Activated CD4-positive, alpha-beta T cell treated with anti-CD3 and anti-CD28 coated beads for 4 hours (primary cell): ENCODE measurements around the gene SYNPO.
A peak's percentile ranks its signal among the peaks of the same experiment; 100 is the strongest.

ENCODE experiments used
- DNase-seq, 2 donors: peaks; one replicate each; pipeline ENCODE4 v3.0.0-alpha.2; 2020

The SYNPO gene

DNA sequence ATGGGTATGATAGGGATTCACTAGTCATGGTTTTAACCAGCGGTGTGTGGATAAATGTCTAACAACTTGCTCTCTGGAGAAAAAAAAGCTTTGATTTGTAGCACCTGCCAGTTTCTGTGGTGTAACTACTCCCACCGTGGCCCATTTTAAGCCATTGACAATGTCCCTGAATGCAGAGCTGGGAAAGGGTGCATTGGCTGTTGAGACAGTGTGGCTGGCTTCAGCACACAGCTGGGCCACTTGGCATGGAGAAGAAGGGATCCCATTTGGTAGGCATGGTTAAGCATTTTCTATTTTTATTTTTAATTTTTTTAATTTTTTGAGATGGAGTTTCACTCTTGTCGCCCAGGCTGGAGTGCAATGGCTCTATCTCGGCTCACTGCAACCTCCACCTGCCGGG, 31.5 kb upstream of the SYNPO start:
- DNase-seq: no peak

DNA sequence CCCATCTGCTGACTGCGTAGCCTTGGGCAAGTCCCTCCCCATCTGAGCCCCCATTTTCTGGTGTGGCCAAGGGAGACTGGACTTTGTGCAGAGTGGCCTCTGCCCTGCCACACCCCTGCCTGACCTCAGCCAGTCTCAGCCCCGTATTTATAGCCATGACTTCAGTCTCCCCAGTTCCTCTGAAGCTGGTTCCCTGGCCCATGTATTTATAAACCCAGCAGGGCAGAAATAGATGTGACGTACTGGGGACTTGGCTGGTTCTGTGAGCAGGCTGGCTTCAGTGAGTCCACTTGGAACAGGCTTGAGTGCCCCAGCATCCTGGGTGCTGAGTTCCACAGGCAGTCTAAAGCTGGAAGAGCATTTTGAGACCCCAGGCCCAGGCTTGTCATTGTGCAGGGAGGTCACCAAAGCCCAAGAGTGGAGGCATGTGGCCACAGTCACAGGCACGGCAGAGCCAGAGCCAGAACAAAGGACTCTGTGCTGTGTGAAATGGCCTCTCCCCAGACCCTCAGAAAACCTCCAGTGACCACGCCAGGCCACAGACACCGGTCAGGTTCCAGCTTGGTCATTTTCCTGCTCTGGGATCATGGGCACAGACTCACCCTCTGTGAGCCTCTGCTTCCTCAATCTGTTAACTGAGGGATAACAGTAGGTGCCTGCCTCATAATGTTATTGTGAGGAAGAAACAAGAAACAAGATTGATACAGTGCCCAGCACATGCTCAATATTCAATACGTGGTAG, 30.4 kb upstream of the SYNPO start:
- no peak for DNase-seq

DNA sequence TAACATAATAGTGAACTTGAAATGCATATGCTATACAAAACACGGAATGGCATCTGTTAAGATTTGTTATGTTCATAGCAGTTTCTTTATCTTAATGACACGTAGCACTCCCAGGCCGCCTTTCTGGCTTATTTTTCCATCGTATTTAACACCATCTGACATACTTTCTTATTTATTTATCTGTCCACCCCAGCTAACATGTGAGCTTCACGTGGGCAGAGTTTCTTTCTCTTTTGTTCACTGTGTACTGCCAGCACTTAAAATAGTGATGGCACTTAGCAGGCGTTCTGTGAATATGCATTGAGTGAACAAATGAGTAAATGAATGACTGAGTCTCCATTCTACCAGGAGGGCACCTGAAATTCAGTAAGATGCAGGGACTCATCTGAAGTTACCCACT, 29.4 kb upstream of the SYNPO start:
- DNase-seq: no peak

DNA sequence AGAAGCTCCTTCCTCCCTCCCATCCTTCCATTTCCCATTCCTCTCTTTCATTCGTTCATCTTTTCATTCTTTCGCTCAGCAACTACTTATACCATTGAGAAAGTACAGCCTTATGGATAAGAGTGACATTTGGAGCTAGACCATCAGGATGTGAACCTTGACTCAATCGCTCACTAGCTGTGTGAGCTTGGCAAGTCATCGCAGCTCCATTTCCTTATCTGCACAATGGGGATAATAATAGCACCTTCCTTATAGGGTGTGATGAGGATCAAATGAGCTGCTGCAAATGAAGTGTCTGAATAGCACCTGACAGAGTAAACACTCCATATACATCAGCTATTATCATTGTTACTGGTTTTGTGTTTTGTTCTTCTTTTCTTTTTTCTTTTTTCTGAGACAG, 28.1 kb upstream of the SYNPO start:
- no peak for DNase-seq

DNA sequence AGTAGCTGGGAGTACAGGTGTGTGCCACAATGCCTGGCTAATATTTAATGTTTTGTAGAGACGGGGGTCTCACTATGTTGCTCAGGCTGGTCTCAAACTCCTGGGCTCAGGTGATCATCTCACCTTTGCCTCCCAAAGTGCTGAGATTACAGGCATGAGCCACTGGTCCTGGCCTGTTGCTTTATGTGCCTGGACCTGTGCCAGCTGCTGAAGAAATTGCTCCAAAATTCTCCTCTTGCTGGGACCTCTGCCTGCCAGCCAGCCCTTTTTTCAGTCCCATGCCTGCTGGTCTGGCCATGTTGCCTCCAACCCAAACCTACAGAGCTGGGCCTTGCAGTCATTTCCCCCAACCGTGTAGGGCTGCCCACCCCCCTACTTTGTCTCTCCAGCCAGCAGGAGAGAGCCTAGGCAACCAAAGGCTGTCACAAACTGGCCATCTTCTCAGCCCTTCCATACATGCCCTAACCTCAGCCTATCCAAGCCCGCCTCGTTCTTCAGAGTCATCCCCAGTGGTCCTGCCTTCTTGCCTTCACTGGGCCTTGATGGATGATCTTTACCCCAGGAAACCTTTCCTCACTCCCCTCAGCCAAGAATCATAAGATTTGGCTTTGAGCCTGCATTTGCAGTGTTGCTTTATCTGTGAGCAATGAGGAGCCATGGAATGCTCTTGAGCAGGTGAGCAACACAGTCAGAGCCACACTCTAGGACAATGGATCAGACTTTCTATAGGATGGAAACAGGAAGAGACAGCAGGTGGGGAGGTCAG, 27.4 kb upstream of the SYNPO start:
- DNase-seq: no peak

DNA sequence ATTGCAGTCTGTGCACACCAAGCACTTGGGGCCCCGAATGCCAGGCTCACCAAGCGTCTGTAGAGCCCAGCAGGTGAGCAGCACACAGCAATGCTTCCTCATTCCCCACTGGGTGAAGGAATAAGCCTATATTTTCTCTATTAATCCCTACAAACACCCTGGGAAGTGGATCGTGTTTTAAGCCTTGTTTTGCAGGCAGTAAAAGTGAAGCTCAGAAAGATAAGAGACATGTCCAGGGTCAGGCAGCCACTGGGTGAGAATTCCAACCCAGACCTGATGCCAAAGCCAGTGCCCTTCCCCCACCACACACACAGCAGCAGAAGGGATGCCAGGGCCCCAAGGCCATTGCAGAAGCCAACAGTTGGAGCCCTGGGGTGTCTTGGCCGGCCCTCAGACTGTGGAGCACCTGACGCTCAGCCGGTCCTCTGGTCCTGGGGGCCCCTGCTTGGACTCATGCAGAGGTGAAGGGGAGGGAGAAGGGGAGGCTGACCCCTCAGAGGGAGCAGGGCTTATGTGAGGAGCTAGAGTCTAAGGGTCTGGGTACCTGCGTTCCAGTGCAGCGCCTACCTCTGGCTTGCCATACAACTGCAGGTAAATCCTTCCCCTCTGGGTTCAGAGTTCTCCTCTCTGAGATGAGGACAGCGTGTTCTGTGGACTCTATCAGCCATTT, 26.3 kb upstream of the SYNPO start:
- no peak for DNase-seq

DNA sequence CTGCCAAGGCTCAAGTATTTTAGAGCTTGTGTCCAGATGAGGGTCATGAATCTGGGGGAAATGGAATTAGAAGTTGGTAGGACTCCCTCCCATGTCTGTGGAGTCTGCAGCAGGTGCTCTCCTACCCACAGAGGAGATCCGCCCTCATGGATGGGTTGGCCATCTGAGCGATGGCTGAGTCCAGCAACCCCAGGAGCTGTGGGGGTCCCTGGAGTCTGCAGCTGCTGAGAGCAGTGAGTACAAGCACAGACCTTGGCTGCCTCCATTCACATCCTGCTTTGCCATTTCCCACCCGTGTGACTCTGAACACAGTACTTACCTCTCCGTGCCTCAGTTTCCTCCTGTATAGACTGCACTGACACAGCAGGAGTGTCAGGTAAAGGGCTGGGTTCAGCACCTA, 25.8 kb upstream of the SYNPO start:
- no peak for DNase-seq

DNA sequence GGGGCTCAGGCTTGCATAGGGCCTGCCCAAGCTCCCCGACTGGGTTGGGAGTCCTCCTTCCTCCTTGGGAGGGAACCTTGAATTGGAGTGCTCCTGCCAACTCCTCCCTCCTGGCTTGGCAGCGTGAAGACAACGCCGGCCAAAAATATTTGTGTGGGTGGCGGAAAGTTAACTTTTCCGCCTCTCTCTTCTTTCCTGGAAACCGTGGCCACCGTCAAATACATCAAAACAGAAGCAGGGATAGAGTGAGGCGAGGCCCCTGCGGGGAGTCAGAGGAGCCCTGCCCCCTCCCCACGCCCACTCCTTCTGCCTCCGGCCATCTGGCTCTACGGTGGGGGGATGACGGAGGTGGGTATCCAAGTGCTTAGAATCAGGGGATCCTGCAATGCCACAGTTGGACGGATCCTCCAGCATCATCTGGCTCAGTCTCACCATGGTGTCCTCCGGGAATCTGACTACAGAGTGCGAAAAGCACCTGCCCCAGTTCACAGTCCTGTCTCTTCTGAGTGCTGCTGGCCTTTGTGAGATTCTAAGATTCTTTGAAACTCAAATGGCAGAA, 25.2 kb upstream of the SYNPO start:
- no peak for DNase-seq

DNA sequence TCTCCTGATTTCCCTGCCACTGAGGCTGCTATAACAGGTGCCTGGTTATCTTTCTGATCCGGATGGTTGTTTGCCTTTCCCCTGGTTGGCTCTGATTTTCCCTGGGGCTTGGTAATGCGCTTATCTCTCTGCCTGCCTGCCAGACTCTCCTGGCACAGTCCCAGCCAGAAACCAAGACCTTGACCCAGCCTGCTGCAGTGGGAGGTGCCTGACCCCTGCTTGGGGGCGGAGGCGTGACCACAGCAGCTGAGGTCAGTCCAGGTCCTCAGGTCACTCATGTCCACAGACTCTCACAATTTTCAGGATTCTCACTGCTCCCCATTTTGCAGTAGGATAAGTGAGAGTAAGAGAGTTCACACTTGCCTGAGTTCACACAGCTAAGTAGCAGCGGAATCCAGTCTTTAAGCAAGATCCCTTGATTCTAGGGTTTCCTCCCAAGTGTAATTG, 24.4 kb upstream of the SYNPO start:
- DNase-seq: no peak

DNA sequence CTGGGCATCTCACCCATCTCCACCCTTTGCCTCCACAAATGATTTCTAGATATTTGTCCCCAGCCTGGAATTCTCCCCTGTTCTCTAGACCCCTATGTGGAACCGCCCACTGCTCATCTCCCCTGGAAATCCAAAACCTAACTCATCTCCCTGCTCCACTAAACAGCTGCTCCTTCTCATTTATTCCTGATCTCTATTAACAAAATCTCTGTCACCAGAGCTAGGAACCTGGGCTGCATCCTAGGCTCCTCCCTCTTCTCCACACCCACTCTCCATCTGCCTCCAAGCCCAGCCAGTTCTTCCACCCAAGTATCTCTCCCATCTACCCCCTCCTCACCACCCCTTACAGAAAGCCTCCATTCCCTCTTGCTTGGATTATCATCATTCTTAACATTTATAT, 24.0 kb upstream of the SYNPO start:
- no peak for DNase-seq

DNA sequence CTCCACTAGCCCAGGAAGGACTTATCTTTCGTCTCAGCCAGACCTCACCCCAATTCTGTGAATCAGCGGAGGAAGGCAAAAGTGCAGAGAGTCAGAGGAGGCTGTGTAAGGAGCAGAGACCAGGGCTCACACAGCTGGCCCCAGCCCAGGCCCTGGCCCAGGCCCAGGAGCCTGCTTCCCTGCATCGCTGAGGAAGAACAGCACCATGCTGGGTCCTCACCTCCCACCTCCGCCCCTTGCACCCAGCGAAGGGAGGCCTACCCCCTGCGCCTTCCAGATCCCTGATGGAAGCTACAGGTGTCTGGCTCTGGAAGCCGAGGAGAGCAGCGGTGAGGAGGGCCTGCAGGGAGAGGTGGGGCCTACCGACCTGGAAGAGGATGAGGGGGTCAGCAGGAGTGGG, 22.3 kb upstream of the SYNPO start:
- DNase-seq: no peak

DNA sequence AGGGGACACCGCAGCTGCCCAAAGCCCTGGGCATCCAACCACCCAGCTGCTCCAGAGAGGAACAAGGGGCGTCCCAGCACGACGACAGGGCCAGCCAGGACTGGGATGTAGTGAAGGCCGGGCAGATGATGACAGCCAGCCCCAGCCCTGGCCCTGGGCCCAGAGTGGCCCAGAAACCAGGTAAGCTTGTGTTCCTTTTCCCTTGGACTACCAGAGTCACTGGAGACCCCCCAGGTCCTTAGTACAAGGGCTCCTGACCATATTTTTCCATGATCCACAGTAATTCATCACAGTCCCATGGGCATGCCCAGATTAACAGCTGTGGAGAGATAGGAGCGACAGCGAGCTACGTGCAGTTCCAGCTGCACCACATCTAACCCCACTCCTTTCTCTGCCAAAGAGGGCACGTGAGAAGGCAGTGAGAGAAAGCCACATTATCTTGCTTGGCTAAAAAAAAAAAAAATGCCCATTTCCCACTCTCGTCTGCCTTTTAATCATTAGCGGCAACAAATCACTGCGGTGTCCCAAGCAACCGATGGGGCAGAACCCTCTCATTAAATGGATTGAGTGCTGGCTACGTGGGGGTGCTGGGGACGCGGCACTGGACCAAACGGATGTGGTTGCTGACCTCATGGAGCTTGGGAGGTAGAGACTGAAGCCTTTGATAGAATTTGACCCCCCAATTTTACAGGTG, 21.7 kb upstream of the SYNPO start:
- DNase-seq: no peak

DNA sequence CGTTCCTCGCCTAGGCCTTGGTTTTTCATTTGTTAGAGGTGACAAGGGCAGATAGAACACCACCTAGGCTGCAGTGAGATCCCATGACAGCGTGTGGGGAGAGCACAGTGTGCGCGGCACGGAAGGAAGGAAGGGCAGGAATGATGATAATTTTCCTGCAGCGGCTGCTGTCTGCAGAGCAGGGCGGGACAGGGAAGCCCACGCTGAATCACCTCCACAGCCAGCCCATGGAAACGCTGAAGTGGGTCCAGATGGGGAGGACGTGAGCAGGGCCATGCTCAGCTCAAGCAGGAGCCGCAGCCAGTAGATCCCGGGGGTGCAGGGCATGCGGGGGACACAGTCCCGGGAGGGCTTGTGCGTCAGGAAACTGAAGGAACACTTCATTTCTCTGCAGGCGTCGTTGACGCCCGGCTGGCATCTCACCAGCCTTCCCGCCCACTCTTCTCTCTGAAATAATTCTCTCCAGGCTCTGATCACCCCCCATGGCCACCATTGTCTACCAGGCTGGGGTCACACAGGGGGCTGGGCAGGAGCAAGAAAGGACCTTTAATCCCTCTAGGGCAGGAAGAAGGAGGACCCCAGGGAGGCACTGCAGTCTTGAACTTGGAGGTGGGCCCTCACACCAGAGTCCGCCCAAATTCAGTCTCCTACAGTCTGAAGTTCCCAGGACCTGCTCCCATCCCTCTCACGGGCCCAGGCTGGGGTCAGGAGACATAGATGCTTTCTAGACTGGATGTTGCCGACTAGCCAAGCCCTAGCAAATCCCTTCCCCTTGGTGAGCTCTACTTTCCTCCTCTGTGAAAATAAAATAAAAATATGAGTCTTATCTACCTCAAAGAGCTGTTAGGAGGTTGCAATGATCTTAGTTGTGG, 20.9 kb upstream of the SYNPO start:
- no peak for DNase-seq

DNA sequence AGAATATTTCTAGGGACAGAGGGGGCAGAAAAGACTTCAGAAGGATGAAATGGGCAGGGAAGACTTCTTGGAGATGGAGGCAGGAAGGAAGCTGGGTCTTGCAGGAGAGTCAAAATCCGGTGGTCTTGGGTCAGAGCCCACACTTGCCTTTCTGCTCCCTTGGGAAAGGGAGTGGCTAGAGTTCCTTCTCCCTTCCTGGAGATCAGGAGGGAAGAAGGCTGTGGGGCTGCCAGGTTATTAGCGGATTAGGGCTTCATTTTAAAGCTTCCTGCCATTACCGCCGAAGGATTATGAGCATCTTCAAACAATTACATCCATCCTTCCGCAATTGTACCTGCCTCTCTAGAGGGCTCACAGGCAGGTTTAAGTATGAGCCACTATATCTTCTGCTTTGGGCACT, 19.2 kb upstream of the SYNPO start:
- DNase-seq: no peak

DNA sequence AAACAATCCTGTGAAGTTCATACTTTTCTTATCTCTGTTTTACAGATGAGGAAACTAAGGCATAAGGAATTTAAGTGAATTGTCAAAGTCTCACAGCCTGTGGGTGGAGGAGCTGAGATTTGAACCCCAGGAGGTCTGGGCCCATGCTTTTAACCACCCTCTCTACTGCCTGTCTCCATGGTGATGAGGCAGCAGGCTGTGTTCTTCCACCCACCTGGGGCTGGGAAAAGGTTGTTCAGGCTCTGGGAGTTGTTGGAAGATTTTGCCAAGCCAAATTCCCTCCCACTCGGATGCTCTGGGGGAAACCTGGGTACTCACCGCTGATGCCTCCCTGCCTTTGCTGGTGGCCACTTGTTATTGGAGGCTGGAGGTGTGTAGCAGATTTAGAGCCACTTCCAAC, 18.3 kb upstream of the SYNPO start:
- DNase-seq: no peak

DNA sequence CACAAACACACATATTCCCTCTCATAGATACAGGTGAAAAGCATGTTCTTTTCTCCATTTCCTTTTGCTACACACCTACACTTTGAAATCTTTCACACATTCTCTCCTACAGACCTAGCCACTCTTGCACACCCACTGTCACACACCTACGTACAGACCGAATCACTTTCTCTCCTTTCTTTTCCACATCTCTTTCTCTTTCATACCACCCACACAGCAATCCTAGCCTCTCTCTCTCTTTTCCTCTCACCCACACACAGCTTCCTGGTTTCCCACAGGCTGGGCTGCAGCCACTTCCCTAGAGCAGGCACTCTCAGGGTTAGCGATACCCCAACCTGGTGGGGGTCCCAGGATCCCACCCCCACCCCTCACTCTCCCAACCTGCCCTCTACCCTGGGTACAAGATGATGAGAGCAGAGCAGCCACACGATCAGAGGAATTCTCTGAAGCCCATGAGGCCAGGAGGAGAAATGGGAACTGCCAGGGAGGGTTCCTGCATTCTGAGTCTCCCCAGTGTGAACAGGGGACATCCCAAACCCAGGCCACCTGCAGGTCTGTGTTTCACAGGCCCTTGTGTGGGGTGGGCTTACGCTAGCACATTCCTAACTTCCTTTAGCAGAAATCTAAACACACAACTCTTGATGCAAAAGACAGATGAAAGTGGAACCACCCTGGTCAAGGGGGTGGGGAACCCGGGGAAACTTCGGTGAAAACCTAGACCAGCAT, 17.1 kb upstream of the SYNPO start:
- DNase-seq: no peak

DNA sequence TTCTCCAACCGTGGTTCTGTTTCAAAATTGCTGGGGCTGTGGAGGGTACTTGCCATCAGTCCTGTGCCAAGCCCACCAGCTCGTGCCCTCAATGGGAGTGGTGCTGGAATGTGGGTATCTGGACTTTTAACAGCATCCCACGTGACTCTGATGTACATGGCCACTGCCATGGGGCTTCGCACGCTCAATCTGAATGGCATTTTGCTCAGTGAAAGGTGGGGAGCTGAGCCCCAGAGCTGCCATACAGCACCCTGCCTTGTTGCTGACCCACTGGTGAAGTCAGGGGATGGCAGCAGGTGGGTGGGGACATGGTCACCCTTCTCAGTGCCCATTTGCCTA, 16.6 kb upstream of the SYNPO start:
- no peak for DNase-seq

DNA sequence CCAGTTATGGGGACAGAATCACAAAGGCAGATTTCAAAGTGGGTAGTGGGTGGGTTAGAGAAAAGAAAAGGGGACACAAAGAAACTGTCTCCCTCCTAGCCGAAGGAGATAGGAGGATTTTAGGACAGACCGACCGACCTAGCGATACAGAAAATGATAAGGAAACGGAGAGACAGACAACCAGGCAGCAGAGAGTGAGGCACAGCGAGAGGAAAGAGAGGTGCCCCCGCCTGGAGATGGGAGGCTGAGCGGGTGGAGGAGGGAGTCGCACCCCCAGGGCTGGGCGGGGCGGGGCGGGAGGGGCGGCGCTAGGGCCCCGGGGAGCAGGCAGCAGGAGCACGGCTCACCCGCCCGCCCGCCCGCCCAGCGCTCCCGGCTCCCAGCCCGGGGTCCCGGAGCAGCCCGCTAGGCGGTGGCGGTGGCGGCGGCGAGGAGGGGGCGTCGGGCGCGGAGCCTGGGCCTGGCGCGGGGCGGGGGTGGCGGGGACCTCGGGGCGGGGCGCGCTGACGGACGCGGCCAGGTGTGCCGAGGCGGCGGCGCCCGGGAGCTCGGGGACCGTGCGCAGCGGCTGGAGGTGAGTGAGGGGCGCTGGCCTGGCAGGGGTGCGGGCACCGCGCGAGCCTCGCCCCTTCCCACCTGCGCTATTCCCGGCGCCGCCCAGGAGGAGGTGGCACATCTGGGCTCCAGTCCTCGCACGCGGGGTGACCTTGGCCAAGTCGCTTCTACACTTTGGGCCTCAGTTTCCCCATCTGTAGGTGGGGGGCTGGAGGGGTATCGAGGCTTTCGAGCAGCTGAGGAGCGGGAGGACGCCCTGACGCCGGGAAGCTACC, 15.9 kb upstream of the SYNPO start:
- peak; percentile 25 to 40 for DNase-seq

DNA sequence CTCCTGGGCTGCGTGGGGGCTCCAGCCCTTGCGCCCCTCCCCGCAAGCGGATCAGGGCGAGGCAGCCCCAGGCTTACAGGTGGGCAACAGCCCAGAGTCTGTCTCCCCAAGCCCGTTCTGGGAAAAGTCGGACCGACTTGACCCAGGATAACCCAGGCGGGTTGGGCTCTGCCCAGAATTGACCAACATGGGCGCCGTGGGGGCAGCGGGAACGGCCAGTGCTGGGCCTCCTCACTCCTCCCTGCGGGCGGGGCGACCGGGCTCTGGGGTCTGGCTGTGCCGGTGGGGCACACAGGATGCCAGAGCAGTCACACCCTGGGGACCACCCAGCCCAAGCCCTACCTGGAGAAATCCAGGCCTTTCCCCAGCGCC, 15.3 kb upstream of the SYNPO start:
- no peak for DNase-seq
